Stimulated activated CD8-positive, alpha-beta memory T cell treated with anti-CD3 and anti-CD28 coated beads, Interleukin-2, amount 100 ng/mL, for 1 hour (primary cell): ENCODE data around the gene ACTR2.

Experiments
- DNase-seq, 2 donors: peaks; one replicate each; pipeline ENCODE4 v3.0.0-alpha.2; 2020; ENCODE audit warnings: low read depth in 2 of 2

Gene ACTR2

DNA sequence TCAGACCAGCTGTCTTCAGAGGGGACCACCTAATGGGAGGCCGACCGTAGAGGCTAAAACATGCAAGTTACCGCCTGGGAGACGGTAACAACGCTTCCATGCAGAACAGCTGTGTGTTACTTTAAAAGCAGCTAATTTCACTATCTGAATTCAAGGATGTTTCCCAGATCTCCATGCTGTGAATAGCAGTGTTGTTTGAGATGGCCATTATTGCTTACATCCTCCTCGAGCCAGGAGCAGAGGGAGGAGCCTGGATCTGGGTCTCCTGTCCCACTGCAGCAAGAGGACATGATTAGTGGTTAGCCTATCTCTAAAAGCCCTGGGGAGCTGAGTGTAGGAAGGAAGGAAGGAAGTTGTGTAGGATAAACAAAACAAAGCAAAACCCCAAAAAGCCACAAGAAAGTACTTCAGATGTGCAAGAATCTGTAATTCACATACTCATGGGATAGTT is 50.9 kb downstream of the ACTR2 start:
- no peak for DNase-seq

DNA sequence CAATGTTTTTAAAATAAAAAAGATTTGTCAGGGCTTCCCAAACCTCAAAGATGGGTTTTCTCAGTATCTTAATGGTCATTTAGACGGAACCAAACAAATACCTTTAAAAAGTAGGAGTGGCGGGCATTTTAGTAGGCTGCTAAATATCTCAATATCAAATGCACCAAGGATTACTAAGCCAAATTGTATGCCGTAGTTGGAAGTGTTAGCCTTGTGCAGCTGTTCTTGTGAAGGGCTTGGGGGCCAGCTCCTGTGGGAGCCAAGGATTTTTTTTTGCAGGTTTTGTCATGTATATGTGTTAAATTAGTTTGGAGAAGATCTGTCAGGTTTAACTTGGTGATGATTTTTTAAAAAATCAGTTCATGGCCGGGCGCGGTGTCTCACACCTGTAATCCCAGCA is 52.1 kb downstream of the ACTR2 start:
- no peak for DNase-seq

DNA sequence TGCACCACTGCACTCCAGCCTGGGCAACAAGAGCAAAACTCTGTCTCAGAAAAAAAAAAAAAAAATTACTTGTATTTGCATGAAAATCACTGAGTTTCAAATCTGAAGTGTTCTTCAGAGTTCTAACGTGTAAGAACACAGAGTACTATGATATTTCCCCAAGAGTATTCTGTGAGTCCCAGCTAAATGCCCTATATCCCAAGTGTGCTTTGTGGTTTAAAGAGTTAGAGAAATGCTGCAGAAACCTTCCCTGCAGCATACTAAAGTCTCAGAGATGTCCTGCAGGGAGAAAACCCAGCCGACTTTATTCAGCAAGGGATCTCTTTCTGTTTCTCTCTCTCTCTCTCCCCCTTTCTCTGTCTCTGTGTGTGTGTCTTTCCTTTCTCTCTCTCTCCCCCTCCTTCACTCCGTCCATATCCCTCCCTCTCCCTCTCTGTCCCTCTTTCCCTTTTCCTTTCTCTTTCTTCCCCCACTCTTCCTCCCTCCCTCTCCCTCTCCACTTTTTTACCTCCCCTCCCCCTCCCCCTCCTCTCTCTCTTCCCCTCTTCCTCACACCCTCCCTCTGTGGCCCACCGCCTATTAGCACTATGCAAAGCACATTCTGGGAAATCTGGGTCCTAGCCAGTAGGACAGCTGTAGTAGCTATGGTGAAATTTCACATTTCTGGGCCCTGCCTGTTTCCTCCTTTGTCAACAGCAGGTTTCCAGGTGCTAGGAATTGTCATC is 54.2 kb downstream of the ACTR2 start:
- no peak for DNase-seq

DNA sequence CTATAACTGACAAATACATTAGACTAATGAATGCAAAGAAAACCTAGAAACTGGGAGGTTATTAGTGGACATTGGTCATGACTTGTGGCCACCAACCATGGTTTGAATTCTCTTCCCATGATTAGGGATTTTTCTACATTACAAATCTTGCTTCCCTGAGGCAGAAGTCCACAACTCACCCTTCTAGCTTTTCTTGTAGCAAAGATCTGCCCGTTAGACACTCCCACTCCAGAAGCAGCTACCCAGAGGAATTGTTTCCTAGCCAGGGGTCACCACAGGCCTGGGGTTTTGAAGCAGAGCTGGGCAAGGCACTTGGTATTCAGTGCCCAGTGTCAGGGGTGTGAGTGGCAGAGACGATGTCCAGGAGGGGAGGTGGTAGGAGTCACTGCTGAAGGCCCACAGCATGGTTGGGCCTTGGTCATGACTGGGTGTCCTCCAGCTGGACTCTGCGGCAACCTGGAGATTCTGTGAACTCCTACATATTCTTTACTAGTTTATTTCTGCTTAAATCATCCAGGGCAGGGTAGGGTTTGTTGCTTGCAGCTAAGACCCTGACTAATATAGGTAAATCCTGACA is 54.9 kb downstream of the ACTR2 start:
- no peak for DNase-seq

DNA sequence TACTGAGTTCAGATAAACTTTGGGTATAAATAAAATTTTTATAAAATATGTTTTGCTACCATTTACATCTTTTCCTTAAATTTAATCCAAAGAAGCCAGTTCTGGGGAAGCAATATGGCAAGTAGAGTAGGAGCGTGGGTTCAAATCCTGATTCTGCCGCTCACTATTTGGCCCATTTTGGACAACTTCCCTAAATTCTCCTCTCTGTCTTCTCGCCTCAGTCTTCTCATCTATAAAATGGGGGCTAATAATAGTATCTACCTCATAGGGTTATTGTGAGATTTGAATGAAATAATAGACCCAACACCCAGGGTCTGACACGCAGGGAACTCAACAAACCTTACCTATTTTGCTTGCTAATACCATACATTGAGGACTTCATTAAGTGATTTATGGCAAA is 59.7 kb downstream of the ACTR2 start:
- DNase-seq, result no peak

DNA sequence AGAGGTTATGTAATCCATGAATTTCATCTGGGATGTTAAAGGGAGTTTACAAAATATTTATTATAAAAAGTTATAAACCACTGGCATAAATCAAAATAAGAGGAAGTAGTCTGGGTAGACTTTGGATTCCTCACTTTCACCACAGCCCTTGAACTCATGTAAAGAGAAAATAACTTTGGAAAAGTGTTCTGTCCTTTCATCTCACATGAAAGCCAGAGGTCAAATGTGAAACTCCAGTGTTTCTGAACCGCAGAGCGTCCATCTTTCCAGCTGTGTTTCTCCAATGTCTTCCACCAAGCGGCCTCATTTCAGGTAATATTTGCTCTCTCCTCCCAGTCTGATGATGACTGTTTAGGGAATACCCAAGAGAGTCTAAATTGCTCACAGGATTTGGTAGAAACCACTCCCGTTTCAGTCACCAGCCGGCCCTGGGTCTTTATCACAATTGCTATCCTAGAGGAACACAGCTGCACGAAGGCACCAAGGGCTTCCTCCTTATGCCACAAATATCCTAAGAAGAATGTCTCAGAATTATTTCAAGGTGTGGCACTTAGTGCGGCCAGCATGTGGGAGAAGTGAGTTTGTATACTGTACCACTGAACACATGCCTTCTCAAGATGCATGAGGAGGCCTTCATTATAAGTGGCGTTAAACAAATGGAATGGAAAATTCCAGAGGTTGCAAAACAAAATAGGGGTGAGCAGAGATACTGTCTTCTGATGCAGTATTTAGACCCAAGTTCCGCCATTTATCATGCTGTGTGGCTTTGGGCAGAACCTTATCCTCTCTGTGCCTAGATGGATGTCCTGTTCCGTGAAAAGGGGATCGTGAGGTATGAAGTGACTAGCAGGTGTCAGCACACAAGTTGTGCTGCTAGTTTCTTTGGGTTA is 63.8 kb downstream of the ACTR2 start:
- no peak for DNase-seq

DNA sequence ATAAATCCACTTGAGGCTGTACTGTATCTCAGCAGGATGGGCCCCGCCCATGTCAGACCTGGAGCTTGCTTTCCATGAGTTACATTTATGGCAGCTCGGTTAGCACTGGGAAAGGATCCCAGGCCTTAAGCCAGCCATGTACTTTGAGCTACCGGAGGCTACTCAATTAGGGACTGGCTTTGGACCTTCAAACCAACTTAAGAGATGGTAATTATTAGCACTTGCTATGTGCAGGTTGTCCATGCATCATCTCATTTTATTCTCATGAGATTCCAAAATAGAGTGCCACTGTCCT is 64.4 kb downstream of the ACTR2 start:
- DNase-seq, result no peak

DNA sequence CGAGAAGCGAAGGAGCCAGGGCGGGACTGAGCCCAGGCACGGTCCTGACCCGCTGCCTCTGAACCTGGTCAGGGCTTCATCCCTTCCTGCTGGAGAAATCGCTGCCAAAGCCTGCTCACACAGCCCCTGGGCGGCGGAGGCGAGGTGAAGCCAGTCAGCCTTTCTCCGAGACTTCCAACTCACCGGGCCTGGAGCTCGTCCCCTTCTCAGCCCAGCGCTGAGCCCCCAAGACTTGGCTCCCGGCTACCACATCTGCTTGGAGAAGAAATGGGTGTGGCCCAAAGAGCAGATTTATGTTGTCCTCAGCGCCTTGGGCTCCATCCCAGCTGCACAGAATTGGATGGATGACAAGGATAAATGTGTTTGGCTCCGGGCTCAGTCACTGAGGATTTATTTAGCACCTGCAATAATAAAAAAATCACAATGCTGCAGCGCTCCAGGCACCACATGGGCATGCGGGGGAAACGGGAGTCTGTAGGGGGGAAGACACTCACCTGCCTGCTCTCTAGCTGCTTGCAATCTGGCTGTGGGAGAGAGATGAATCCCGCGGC is 64.9 kb downstream of the ACTR2 start:
- DNase-seq, result no peak

DNA sequence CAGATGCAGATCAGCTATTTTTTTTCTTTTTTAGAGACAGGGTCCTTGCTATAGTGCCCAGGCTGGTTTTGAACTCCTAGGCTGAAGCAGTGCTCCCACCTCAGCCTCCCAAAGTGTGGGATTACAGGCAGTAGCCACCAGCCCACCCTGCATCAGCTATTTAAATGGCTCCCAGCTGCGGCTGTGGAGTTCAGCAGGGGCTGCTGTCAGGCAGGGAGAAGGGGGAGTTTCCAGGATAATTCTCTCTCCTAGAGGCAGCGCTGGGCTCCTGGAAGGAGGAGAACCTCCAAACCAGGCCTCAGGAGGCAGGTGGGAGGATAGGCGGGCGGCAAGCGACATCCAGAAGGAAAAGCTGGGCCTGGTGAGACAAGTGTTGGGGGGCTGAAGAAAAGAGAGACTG is 65.7 kb downstream of the ACTR2 start:
- DNase-seq, result no peak

DNA sequence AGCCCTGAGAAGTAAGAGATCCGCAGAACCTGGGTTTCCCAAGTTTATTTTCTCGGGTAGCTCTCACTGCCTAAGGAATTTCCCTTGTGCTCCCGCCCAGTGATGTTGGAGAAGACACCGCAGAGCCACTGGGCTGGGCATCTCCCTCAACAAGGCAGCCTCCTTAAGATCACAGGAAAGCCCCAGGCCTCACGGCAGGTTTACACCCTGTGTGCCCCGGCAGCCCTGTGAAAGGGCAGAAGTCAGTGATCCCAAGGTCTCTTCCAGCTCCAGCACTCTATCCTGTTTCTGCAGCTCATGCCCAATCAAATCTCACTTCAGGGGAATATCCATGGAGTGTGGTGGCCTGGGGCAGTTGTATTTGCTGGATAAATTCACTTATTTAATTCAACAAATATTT is 66.5 kb downstream of the ACTR2 start:
- DNase-seq, result no peak

DNA sequence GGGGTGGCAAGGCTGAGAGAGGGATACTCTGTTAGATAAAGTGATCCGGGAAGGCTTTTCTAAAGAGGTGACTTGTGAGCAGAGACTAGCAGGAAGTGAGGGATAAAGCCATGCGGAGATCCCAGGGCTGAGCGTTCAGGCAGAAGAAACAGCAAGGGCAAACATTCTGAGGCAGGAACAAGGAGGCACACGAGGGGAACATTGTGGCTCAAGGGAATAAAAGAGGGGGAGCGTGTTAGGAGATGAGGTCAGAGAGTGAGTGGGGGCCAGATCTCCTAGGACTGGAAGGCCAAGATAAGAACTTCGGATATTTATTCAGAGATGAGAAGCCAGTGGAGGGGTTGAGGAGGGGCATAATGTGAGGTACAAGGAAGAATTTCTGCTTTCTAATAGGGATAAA is 67.1 kb downstream of the ACTR2 start:
- no peak for DNase-seq

DNA sequence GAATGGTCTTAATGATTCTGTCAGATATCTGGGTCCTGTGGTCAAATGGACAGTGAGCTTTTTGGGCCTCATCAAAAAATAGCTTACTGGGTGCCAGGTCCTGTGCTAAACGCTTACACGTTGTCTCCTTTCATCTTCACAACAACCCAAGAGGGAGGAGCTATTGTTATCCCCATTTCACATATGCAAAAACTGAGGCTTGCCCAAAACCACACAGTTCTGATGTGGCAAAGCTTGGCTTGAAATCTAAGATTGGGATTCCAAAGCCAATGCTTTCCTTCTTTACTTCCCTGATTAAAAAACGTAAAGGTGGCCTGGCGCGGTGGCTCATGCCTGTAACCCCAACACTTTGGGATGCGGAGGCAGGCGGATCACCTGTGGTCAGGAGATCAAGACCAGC is 69.3 kb downstream of the ACTR2 start:
- DNase-seq, result no peak

DNA sequence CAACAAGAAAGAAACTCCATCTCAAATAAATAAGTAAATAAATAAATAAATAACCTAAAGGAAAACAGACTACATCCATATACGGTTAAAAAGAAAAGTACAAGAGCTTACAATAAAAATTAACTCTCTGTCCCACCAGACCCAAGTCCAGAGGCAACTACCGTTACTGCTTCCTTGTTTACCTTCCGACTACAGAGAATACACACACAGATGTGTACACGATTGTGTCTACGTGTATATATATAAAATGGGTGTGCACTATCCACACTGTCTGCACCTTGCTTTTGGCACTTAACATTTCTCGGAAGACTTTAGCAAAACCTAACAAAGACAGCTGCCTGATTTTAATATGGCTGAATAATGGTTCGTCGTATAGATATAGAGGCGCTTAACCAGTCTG is 69.9 kb downstream of the ACTR2 start:
- no peak for DNase-seq

DNA sequence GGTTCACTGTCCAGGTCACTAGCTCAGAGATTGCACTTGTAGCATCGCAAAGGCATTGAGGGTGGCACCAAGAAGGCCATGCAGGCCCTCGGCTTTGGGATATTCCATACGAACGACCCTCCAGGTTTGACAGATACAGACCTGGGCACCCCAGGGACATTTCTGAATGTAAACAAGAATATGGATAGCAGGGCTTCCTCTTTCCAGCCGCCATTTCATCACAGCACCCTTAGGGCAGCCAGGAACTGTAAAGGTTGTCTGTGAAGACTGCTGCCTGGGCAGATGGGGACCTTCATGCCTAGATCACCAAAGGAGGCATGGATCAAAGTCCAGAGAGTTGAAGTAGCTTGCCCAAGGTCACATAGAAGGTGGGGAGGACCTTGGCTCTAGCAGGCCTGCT is 70.5 kb downstream of the ACTR2 start:
- no peak for DNase-seq

DNA sequence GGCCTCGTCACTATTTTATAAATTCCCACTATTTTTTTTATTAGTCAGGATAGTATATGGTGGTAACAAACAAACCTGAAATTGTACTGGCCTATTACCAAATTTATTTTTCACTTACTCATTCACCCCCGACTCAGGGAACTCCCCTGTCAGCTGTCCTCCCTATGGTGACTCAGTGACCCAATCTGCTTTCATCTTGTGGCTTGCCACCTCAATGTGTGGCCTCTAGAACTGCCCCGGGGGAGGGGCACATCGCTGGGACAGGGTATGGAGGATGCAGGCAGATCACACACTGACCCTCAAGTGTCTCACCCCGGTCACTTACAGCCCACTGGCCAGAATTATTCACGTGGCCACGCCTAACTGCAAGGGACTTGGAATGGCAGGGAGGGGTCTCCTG is 71.6 kb downstream of the ACTR2 start:
- no peak for DNase-seq

DNA sequence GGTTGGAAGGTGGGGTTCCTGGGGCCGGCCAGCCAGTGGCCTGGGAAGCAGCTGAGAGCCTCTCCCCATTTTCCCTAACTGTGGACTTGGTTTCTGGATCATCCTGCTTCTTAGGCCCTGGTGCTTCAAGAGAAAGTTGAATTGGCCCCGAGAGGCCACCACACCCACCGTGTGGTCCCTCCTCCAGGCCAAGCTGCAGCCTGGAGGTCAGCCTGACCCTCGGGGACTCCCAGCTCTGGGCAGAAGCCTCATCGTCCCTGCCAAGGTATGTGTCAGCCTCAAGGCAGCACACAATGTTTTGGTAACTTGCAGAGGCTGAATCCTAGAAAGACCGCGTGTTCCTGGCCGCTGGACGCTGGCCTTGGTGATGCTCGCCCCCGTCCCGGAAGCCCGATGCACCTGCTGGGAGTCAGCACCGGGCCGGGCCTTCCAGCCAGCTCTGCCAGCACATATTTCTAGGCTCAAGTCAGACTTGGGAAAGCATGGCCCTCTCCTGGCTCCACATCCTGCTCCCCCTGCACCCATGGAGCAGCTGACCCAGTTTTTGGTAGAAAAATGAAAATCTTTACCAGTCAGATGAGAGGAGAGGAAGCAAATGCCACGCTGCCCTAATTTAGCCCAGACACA is 72.6 kb downstream of the ACTR2 start:
- no peak for DNase-seq

DNA sequence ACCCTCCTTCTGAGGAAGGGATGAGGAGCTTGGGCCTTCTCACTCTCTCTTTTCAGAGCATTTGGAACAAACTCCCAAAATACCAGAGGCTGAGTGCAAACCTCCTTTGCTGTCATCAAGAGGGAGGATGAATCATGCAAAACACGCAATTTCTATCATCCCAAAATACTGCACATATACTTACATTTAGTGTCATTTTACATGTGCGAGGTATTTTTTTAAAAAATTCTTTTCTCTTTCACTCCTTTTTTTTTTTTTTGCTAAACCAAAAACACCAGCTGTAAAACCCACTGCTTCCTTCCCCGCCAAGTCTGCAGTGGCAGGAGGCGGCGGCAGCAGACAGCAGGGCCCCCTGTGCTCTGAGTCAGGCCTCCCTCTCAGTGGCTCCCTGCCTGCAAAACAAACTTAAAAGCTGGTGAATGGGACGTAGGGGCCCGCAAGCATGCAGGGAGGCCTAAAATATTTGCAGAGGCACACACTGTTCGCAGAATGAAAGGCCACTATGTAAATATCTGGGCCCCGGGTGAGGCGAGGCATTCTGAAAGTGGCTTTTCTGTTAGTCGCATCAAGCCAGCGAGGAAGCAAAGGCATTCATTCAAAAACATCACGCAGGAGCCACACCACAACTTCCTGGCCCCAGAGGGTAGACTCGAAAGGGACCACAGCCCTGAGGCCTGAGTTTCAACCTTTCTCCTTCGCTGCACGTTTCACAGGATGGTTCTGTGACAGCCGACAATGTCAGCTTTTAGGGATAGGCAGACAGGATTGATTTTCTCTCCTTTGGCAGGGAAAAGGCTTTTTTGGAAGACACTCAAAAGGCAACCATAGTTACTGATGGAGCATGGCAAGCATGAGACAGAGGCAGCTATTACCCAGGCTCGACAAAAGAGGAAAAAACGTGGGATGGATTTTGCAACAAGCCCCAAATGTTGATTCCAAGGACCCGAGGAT is 73.4 kb downstream of the ACTR2 start:
- peak; percentile 37 to 40 for DNase-seq

DNA sequence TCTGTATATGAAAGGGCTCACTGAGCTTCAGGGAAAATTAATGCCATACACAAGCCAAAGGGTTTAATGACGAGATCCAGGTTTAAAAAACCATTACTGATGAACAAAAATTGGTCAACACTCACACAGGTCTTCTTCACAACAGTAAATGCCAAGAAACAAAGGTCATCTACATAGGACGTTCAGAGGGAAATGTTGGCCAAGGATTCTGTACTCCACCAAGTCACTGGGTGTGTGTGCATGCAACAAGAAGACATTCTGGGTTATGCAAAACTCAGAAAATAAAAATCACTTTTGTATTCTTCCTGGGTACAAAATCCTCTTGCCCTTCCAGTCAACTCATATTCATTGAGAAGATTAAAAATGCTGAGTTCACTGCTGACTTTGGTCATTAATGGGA is 78.3 kb downstream of the ACTR2 start:
- DNase-seq, result no peak

DNA sequence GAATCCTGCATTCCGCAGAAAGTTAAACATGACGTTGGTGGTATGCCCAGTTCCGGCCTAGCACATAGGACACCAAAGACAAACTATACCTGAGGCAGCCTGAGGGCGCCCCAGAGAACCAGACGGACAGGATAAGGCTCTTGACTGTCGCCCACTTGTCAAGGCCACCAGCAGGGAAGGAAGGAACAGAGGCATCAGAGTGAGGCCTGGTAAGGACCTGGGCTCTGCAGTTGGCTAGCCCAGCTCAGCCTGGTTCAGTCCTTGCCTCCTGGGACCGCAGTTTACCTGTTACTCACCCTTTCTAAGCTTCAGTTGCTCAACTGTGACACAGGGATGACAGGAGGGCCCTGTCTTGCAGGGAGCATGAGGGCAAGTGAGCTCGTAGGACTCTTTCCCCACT is 82.1 kb downstream of the ACTR2 start:
- no peak for DNase-seq

DNA sequence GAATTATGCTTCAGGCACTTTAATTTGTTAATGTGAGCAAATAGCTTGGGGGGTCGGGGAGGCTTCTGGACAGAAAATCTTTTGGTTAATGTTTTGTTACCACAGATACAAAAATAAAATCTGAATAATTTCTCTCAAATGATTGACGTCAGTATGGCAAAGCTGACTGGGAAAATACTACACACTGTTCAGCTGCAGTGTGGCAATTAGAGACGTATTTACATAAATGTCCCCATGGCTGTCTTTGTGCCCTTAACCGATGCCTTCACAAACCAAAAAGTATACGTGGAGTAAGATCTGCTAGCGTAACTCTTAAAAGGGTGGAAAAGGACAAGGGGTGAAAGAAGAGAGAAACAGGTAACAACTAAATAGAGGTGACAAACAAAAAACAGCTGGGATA is 83.4 kb downstream of the ACTR2 start:
- DNase-seq, result no peak

DNA sequence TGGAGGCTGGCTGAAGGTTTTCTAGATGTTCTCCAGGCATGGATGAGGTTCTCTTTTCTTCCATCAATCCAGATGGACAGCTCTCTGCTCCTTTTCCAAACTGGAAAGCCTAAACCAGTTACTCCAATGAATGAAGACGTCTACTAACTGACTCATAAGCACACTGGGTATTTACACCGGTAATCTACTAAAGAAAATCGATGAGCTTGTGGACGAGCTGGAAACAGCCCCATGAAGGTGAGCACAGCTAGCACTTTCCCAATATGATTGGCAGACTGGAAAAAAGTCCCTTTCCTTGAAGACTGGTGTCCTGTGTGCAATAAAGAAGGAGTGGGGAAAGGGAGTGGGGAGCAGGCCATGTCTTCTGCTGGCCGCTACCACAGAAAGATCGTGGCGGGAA is 84.0 kb downstream of the ACTR2 start:
- DNase-seq, result no peak
